NCI-H1694 treated with DMSO at 0.1 percent for 48 hours (cell line): ENCODE measurements around the gene CCDC97.
A peak's percentile ranks its signal among the peaks of the same experiment; 100 is the strongest.
"Not testable (repeated sequence)": the region's sequence is repeated elsewhere in the genome, so short reads cannot be mapped to it uniquely, and the experiment has no call there.

Experiments used
- DNase-seq: peaks from one replicate; lab custom pipeline; 2025; lab: John Stamatoyannopoulos, UW

Gene CCDC97

DNA sequence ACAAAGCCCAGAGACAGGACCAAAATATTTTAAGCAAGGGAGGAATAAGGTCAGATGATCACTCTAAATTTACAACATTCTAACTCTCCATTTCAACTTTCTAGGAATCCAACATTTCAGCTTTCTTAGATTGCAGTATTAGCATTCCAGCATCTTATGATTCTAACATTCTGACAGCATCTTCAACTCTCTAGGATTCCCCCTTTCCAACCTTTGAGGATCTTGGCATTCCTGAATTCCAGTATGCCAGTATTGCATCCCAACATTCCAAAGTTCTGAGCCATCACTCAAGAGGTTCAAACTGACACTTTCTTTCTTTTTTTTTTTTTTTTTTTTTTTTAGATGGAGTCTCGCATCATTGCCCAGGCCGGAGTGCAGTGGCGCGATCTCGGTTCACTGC, 30.0 kb downstream of the CCDC97 start:
- DNase-seq, result no peak

DNA sequence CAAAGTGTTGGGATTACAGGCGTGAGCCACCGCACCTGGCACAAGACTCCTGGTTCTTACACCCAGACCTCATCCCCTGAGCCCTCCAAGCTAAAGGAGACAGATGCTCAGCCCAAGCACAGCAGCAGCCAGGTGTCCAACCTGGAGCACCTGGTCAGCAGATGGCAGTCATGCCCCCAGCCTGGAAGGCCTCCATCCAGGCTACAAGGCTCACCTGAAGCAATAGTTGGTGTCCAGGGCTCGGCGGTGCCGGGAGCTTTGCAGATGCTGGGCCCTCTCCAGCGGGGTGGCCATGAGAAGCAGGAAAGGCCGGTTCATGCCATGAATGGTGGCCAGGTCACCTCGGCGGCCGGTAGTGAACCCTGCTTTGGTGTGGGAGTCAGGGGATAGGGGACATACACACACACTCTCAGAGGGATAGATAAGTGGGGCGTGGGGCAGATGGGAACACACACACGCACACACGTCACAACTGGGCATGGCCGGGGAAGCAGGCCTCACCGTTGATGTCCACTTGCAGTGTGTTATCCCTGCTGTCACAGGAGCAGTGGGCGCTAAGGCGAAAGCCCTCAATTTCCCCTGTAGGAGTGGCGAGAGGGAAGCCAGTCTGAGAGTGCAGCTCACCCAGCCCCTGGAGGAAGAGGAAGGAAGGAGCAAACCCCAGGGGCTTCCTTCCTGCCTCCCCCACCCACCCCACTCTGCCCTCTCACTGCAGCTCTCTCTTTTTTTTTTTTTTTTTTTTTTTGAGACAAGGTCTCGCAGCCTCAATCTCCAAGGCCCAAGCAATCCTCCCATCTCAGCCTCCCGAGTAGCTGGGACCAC, 31.9 kb downstream of the CCDC97 start:
- DNase-seq, result no peak

DNA sequence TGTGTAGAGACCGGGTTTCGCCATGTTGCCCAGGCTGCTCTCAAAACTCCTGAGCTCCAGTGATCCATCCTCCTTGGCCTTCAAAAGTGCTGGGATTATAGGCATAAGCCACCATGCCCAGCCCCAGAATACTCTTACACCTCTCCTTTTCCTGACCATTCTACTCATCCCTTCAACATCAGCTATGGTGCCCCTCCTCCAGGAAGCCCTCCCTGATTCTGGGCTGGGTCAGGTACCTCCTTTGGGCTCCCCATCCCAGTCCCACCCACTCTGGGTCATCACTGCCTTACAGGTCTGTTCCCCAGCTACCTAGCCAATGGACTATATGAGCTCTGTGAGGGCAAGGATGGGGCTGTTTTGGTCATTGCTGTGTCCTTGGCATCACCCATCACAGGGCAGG, 34.2 kb downstream of the CCDC97 start:
- DNase-seq, result no peak

DNA sequence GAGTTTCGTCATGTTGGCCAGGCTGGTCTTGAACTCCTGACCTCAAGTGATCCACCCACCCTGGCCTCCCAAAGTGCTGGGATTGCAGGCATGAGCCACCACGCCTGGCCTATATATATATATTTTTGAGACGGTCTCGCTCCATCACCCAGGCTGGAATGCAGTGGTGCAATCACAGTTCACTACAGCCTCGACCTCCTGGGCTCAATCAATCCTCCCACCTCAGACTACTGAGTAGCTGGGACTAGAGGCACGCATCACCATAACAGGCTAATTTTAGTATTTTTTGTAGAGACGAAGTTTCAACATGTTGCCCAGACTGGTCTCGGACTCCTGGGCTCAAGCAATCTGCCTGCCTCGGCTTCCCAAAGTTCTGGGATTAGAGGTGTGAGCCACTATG, 36.9 kb downstream of the CCDC97 start:
- not testable (repeated sequence) for DNase-seq

DNA sequence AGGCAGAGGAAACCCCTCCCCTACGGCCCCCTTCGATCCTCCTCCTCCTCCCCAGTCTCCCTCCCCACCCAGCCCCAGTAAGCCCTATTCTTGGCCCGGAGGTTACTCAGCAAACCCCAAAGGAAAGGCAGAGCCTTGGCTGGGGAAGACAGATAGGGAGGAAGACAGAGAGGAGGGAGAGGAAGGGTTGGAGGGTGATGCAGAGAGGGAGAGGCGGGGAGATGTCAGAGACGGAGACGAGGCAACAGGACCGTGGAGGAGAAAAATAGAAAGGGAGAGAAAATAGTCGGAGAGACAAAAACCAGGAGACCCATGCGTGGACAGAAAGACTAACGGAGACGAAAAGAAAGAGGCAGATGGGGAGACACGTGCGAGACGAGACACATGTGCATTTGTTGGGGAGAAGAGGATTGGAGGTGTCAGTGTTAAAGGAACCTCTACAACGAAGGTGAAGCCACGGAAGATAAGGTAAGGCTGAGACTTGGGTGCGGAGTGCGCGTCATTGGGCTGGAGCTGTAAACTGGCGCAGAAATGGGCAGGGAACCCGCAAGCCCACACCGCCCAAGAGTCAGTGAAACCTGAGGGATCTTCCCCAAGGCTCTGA, 40.9 kb downstream of the CCDC97 start:
- no peak for DNase-seq

DNA sequence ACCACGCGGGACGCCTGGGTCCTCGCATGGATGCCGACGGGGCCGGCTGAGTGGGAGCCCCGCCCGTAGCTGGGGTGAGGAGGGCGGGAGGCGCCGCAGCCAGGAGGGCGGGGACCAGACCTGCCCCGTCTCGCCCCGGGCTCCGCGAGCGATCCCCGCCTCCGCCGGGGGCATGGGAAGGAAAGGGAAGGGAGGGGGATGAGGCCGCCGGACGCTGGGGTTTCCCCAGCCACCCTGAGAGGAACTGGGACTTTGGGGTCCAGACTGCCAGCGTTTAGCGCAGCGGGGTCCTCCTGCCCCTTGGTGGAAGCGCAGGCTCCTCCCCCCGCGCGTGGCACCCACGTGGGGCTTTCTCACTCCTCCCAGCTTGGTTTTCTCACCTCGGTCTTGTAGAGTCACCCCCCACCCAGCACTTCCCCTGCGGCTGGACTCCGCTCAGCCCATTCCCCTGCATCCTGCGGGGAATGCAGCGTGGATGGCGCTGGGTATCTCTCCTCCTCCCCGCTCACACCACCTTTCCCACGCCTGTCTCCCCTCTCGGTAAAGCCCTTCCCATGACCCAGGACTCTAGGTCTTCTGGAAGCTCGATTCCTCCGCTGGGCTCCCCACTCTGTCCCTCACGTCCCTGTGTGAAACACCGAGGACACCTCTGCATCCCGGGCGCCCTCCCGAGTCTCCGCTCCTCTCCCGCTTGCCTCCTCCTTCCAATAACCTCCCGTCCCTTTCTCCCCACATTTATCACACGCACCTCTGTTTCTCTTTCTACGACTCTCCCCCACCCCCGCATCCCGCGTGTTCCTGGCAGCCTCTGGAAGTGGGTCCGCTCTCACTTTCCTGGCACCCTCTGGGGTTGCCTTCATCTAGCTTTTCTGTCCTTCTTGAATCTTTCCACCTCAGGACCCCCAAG, 41.6 kb downstream of the CCDC97 start:
- DNase-seq, result no peak

DNA sequence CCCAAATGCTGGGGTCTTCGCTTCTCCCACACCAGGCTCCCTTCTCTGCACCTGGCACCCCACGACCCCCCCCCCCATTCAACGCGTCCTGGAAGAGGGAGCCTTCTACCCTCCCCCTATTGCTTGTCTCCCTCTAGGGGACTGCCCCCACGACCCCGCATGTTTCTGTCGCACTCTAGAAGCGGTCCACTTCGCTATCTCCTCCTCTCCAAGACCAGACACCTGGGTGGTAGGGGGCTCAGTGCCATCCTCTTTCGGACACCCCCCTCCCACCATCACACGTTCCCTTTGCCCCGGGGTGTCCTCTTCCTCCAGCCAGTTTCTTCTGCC, 42.3 kb downstream of the CCDC97 start:
- DNase-seq, result no peak

DNA sequence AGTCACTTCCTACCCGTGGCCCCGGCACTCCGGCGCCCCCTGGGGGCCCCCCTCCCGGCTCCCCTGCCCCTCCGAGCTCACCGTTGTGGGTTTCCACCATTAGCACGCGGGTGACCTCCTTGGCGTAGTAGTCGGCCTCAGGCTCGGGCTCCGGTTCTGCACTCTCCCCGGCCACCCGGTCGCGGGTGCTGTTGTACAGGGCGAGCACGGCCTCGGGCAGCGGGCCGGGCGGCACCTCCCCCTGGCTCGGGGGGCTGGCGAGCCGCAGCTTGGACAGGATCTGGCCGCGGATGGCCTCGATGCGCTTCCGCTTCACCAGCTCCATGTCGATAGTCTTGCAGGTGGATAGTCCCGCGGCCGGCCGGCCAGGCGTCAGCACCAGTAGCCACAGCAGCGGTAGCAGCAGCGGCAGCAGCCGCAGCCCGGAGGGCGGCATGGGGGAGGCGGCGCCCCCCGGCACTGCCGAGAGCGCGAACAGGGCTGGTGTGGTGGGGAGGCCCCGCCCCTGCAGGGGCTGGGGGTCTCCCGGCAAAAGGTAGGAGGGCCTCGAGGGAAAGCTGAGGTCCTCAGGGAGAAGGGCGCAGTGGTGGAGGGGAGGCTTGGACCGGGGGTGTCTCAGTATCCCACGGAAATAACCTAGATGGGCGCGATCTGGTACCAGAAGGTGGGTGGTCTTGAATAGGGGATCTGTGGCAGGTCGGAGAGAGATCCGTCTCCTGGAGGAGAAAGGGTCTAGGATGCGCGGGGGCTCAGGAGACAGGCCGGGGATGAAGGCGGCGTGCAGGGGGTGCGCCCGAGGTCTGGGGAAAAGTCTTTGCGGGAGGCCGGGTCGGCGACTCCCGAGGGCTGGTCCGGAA, 42.9 kb downstream of the CCDC97 start:
- no peak for DNase-seq

DNA sequence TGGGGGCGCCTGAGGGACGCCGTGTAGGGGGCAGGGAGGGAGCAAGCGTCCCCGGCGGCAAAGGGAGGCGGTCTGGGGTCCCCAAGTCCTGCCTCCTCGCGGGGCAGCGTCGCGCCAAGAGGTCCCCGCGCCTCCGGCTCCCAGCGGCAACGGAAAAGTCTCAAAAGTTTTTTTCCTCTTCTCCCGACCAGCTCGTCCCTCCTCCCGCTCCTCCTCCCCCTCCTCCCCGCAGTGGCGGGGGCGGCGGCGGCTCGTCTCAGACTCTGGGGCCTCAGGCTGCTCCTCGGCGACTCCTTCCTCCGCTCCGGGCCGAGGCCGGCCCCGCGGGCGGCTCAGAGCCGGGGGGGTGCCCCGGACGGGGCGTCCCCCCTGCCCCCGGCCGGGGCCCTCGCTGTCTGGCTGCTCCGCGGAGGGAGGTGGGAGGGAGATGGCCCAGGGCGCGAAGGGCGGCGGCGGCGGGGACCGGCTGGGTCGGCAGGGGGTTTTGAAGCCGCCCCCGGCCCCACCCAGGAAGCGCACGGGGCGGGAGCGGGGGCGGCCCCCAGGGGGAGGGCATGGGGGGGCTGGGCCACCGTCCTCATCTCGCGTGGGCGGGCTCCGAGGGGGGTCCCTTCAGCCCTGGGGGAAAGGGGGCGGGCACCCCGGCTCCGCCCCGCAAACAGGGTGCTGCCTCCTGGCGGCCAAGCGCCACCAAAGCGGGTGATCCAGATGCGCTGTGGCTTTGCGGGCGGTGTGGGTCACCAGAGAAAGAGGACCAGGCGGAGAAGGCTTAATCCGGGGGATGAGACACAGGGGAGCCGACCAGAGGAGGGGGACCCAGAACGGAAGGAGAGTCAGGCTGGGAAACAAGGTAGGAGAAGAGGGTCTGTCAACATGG, 43.7 kb downstream of the CCDC97 start, which contains the start of gene TGFB1:
TGFB1 (minus strand) TSS at position 457 of the 877 bp plus-strand sequence. CDS start 878 bp downstream, outside the sequence.
- peak; percentile 34 for DNase-seq

DNA sequence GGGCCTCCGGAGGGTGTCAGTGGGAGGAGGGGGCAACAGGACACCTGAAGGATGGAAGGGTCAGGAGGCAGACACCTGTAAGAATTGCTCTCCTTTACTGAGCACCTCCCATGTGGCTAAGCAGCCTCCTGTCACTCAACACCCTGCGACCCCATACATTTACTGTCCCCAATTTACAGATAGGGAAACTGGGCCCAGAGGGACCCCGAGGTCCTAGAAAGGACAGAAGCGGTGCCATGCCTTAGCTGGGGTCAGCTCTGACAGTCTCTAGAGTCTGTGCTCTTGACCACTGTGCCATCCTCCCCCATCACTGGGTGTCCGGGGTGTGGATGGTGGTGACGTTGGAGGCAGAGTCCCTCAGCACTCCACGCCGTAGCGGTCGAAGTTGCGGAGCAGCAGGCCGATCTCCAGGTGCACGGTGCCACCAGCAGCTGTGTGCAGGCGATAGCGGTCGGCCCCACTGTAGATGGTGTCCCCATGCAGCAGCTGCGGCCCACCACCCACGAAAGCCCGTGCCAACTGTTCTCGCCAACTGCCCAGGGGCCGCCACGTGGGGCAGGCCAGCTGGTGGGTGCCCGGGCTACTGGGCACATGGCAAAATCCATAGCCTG, 44.5 kb downstream of the CCDC97 start:
- DNase-seq, result no peak

DNA sequence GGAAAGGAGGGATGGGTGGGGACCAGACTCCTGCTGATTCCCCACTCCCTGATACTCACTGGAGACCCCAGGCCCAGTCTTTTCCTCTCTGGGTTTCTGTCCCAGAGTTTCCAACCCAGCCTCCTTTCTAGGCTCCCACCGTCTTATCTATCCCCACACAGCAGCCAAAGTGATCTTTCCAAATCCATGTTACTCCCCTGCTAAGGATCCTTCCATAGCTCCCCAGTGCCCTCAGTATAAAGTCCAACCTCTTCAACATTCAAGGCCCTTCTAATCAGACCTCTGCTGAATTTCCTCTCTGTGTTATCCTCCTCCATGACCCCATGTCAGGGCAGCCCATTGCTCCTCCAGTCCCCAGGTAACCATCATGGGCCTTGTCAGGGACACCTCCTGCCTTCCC, 45.1 kb downstream of the CCDC97 start:
- DNase-seq, result no peak

DNA sequence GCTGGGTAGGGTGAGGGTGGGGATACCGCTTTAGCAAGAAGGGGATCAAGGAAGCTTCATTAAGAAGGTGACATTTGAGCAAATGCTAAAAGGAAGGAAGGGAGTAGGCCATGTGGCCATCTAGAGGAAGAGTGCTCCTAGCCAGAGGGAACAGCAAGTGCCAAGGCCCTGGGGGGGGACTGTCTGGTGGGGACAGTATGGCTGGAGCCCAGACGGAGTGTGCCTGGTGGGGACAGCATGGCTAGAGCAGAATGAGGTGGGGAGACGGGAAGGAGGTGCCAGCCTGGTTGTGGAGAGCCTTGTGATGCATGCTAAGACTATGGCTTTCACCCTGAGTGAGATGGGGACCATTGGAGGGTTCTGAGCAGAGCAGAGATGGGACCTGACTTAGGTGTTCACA, 45.8 kb downstream of the CCDC97 start:
- no peak for DNase-seq

DNA sequence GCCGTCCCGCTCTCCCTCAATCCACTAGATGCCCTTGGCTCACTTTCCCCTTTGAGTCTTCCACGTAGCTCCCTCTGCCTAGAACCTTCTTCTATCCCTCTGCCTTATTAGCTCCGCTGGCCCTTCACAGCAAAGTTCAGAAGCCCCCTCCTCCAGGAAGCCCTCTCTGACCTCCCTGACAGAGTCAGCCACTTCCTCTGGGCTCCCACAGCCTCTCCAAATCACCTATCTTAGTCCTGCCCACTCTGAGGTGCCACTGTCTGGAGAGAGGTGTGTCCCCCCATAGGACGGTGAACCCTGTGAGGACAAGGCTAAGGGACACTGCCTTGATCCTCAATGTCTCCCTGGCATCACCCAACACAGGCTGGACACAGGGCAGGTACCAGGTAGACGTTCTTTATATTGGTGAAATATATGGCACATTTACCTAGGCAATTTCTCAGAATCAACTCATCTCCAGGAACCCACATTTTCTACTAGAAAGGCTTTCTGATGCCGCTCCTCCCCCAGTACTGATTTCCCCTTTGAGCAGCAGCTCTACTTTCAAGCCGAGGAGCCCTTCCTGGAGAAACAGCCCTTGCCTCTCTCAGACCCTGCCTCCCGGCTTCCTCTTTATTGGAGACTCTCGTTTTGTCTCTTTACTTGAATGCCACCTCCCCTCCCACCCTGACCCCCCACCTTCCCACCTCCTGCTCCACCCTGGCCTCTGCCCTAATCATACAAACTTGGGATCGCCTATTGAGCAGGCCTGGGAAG, 47.2 kb downstream of the CCDC97 start:
- no peak for DNase-seq

DNA sequence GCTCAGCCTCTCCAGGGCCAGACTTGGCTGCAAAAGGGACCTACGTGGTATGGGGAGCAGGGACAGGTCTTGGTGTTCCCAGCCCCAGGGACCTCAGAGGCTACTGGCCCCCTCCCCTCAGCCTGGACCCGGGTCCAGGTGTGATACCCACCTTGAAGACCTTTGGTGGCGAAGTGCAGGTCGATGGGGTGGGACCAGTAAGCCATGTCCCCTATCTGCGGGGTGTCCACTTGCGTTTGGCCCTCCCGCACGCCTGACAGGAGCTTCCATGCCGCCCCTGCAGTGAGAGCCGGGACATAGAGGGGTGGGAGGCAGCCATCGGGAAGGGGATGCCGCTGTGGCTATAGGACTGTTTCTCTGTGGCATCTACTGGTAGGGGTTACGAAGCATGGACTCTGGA, 47.8 kb downstream of the CCDC97 start:
- no peak for DNase-seq

DNA sequence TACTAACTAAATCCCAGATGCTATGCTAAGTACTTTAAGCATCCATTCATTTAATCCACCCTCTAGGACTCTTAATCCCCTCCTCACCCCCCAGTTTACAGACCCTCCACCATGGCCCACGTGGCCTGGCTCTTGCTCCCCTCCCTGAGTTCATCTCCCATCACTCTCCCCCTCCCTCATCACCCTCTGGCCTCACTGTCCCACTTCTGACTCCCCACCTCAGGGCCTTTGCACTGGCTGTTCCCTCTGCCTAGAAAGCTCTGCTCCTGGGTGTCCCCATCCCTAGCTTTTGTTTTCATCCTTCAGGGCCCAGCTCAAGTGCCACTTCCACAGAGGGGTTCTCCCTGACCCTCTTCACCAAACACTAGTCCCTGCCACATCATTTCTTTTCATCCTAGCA, 49.8 kb downstream of the CCDC97 start:
- DNase-seq, result no peak

DNA sequence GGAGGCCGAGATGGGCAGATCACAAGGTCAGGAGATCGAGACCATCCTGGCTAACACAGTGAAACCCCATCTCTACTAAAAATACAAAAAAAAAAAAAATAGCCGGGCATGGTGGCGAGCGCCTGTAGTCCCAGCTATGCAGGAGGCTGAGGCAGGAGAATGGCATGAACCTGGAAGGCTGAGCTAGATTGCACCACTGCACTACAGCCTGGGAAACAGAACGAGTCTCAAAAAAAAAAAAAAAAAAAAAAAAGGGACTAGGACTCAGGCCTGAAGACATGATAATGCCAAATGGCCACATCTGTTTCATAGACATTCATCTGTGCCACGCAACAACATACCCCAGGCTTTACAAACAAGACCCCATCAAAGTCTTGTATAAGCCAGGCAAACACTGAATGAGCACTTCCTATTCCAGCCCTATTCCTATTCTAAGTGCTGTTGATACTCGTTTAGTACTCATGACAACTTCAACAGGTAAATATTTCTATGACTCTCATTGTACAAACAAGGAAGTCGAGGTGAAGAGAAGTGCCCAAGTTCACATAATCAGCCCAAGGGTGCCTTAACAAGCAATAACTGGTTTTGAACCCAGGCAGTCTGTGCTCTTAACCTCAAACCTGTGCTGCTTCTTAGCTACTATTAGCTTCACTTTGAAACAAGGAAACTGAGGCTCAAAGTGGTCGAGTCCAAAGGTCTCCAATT, 52.3 kb downstream of the CCDC97 start:
- DNase-seq, result no peak

DNA sequence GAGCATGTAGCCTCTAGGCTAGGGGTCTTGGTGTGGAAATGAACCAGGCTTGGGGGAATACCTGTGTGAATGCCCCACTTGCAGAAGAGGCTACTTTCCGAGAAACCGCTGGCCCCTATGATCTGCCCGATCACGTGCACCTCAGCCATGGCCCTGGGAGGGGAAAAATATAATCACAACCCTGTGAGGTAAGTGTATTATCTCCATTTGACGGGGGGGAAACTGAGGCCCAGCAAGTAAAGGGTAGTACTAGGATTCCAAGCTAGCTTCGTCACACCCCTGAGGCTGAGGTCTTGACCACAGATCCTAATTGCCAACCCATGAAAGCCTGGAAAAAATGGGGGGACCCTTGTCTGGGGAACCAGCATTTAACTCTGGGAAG, 53.4 kb downstream of the CCDC97 start:
- no peak for DNase-seq

DNA sequence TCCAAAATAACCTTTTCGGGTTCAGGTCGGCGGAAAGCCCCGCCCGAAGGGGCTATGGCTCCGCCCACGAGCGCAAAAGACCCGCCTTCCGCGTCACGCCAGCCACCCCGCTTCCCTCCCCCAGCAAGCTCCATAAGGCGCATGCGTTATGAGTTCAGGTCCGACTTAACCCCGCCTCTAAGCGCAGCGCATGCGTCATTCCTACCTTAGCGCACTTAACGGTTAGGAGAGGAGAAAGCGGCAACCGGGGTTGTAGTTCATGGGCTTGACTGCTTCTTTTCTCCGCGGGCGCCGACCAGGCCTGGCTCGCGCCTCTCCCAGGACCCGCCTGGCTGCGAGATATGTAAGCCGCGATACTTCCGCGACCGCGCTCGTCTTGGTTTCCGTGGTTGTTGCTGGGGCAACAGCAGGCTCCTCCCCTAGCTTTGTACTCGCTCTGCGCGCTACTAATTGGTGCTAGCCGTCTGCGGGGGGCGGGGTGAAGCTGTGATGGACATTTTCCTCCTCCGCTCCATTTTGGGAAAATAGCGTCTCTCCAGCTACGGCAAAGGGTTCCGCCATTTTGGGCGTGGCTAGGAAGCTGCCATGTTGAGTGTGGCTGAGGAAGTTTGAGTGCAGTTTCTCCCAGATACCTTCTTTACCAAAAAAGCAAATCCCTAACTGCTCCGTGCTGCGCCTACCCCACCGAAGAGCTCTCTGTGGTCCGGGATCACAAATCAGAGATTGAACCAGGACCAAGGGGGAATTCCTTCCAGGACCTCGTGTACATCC, 54.0 kb downstream of the CCDC97 start, which contains the start of gene B9D2:
B9D2 (minus strand) TSS at position 397 of the 771 bp plus-strand sequence. CDS start 630 bp downstream, outside the sequence.
- DNase-seq, result peak; percentile 98
